ENCODE data around the gene DEDD2. TPM values are rescaled to one million over a fixed set of nuclear protein-coding genes. Genes with fewer than 3 reads are reported as not detected.

Gene DEDD2
- total and polyA plus RNA-seq, 4 donors, result 21.5 to 30.2 (median 25.9) TPM

DNA sequence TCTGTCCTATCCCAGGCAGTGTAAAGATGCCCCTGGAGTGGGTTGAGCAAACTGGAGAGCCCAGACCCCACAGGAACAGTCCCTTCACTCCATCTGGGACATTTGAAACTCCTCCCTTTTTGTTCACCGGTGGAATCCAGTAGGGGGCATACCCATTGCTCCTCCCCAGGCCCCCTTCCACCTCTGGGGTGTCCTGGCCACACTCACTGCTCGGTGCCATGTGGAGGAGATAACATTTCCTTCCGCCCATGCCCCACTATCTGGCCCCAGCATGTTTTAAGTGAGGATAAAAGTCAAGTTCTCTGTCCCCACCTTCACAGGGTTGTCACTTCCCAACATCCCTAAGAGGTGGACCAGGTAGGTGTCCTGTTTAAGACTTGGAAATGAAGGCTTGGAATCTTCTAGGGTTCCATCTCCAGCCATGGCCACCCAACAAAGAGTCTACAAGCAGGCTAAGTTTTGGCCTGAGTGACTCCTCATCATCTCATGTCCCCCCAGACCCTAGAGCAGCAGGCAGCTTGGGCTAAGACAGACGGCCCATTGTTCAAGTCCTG is 11.9 kb upstream of the DEDD2 start:
- peaks cover 13% of the 10 kb centered on the region for H3K4me1 ChIP-seq (ENCODE audit: control insufficient read depth, insufficient read depth, low read length)
- peaks cover 96% of the 10 kb centered on the region for H3K36me3 ChIP-seq (ENCODE audit: control insufficient read depth, insufficient read depth, low read length)
- no peak overlapping the region for H3K4me3 ChIP-seq (ENCODE audit: low read depth, low read length)
- H3K27me3 ChIP-seq (ENCODE audit: control insufficient read depth, insufficient read depth, low read length), result no peaks in the 10 kb centered on the region
- H3K9me3 ChIP-seq (ENCODE audit: control insufficient read depth, insufficient read depth, low read length), result no peaks in the 10 kb centered on the region
- no peak overlapping the region for H3K27ac ChIP-seq (ENCODE audit: low read depth, low read length)
- no peak for DNase-seq (ENCODE audit: low read depth in 4 of 6, low spot score in 6 of 6)
- WGBS (ENCODE audit: insufficient coverage), result 100% methylated on average over 1 of the region's 4 CpGs

DNA sequence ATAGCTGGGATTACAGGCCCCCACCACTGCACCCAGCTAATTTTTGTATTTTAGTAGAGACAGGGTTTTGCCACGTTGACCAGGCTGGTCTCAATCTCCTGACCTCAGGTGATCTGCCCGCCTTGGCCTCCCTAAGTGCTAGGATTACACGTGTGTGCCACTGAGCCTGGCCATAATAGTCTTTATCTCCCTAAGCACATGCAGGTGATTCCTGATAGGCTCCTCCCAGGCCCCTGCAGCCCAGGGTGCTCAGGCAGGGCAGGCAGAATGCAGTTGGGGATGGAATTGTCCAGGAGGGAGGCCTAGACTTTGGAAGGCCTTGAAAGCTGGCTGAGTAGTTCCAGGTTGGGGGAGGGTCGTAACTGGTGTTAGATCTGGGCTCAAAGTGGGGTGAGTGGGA is 11.2 kb upstream of the DEDD2 start:
- H3K36me3 ChIP-seq (ENCODE audit: control insufficient read depth, insufficient read depth, low read length), result peaks cover 94% of the 10 kb centered on the region
- no peaks in the 10 kb centered on the region for H3K9me3 ChIP-seq (ENCODE audit: control insufficient read depth, insufficient read depth, low read length)
- no peak for DNase-seq (ENCODE audit: low read depth in 4 of 6, low spot score in 6 of 6)
- no peaks in the 10 kb centered on the region for H3K27me3 ChIP-seq (ENCODE audit: control insufficient read depth, insufficient read depth, low read length)
- no peak overlapping the region for H3K27ac ChIP-seq (ENCODE audit: low read depth, low read length)
- H3K4me3 ChIP-seq (ENCODE audit: low read depth, low read length), result no peak overlapping the region
- H3K4me1 ChIP-seq (ENCODE audit: control insufficient read depth, insufficient read depth, low read length), result peaks cover 13% of the 10 kb centered on the region
- 88% methylated on average over 4 of the region's 4 CpGs for WGBS (ENCODE audit: insufficient coverage)

DNA sequence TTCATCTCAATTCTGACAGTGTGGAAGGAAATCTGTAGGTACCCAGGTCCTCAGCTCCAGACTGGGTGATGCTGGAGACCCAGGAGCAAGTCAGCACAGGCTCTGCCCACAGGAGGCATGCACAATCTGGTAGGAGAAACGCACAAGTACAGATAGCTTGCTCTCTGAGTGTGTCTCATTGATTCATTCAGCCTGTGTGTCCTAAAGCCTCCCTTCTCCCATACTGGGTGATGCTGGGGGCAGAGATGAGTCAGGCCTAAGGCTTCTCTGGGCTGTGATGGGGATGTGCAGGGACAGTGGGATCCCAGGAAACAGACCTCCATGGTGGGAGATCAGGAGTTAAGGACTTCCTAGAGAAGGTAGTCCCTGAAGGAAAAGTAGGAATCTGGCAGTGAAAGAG is 9.4 kb upstream of the DEDD2 start:
- Histone ChIP-seq H3K4me3 (ENCODE audit: low read depth, low read length) (no peak overlapping the region), H3K27me3 (ENCODE audit: control insufficient read depth, insufficient read depth, low read length) (no peaks in the 10 kb centered on the region), H3K27ac (ENCODE audit: low read depth, low read length) (no peak overlapping the region), H3K36me3 (ENCODE audit: control insufficient read depth, insufficient read depth, low read length) (peaks cover 77% of the 10 kb centered on the region), H3K4me1 (ENCODE audit: control insufficient read depth, insufficient read depth, low read length) (peaks cover 13% of the 10 kb centered on the region), H3K9me3 (ENCODE audit: control insufficient read depth, insufficient read depth, low read length) (no peaks in the 10 kb centered on the region)
- no peak for DNase-seq (ENCODE audit: low read depth in 4 of 6, low spot score in 6 of 6)
- 100% methylated on average over 1 of the region's 1 CpG for WGBS (ENCODE audit: insufficient coverage)

DNA sequence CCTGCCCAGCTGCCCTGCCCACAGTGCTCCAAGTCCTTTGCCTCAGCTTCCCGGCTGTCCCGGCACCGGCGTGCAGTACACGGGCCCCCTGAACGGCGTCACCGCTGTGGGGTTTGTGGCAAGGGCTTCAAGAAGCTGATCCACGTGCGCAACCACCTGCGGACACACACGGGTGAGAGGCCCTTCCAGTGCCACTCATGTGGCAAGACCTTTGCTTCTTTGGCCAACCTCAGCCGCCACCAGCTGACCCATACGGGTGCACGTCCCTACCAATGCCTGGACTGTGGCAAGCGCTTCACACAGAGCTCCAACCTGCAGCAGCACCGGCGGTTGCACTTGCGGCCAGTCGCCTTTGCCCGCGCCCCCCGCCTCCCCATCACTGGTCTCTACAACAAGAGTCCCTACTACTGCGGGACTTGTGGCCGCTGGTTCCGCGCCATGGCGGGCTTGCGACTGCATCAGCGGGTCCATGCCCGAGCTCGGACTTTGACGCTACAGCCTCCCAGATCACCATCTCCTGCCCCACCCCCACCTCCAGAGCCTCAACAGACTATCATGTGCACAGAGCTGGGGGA is 8.3 kb upstream of the DEDD2 start:
- no peak overlapping the region for H3K4me3 ChIP-seq (ENCODE audit: low read depth, low read length)
- WGBS (ENCODE audit: insufficient coverage), result 96% methylated on average over 33 of the region's 33 CpGs
- no peak overlapping the region for H3K27ac ChIP-seq (ENCODE audit: low read depth, low read length)
- DNase-seq (ENCODE audit: low read depth in 4 of 6, low spot score in 6 of 6), result no peak
- H3K4me1 ChIP-seq (ENCODE audit: control insufficient read depth, insufficient read depth, low read length), result peaks cover 18% of the 10 kb centered on the region
- H3K27me3 ChIP-seq (ENCODE audit: control insufficient read depth, insufficient read depth, low read length), result no peaks in the 10 kb centered on the region
- H3K9me3 ChIP-seq (ENCODE audit: control insufficient read depth, insufficient read depth, low read length), result no peaks in the 10 kb centered on the region
- H3K36me3 ChIP-seq (ENCODE audit: control insufficient read depth, insufficient read depth, low read length), result peaks cover 66% of the 10 kb centered on the region

DNA sequence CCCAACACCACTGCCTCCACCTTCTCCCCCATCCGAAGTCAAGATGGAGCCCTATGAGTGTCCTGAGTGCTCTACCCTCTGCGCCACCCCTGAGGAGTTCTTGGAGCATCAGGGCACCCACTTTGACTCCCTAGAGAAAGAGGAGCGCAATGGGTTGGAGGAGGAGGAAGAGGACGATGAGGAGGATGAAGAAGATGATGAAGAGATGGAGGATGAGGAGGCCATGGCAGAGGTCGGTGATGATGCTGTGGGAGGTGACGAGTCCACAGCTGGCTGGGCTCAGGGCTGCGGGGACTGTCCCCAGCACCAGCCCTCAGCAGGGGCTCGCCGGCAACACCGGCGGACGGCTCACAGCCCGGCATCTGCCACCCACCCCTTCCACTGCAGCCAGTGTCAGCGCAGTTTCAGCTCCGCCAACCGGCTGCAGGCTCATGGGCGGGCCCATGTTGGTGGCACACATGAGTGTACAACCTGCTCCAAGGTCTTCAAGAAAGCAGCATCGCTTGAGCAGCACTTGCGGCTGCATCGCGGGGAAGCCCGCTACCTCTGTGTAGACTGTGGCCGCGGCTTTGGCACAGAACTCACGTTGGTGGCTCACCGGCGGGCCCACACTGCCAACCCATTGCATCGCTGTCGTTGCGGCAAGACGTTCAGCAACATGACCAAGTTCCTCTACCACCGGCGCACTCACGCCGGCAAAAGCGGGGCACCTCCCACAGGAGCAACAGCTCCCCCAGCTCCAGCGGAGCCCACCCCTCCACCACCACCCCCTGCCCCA is 7.7 kb upstream of the DEDD2 start:
- Histone ChIP-seq H3K27me3 (ENCODE audit: control insufficient read depth, insufficient read depth, low read length) (no peaks in the 10 kb centered on the region), H3K36me3 (ENCODE audit: control insufficient read depth, insufficient read depth, low read length) (peaks cover 60% of the 10 kb centered on the region), H3K4me3 (ENCODE audit: low read depth, low read length) (no peak overlapping the region), H3K27ac (ENCODE audit: low read depth, low read length) (no peak overlapping the region), H3K4me1 (ENCODE audit: control insufficient read depth, insufficient read depth, low read length) (peaks cover 15% of the 10 kb centered on the region), H3K9me3 (ENCODE audit: control insufficient read depth, insufficient read depth, low read length) (no peaks in the 10 kb centered on the region)
- no peak for DNase-seq (ENCODE audit: low read depth in 4 of 6, low spot score in 6 of 6)
- 97% methylated on average over 35 of the region's 37 CpGs for WGBS (ENCODE audit: insufficient coverage)

DNA sequence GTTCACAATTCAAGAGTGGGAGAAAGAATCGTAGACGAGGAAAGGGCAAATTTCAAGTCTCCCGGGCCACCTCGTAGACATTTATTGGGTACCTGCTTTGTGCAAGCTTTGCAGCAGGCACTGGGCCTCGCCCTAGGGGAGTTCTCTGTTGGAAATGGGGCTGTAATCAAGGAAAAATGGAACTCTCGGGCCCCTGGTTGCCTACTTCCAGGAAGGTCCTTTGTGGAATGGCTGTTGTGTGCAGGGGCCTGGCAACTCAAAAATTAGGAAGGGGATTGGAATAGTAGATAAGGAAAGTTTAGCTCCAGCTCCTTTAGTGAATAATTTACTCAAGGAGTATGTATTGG is 3.2 kb upstream of the DEDD2 start:
- Histone ChIP-seq H3K4me3 (ENCODE audit: low read depth, low read length) (peak overlapping the region; percentile 90), H3K4me1 (ENCODE audit: control insufficient read depth, insufficient read depth, low read length) (peaks cover 38% of the 10 kb centered on the region), H3K27ac (ENCODE audit: low read depth, low read length) (peak overlapping the region; percentile 87), H3K36me3 (ENCODE audit: control insufficient read depth, insufficient read depth, low read length) (peaks cover 19% of the 10 kb centered on the region), H3K27me3 (ENCODE audit: control insufficient read depth, insufficient read depth, low read length) (no peaks in the 10 kb centered on the region), H3K9me3 (ENCODE audit: control insufficient read depth, insufficient read depth, low read length) (no peaks in the 10 kb centered on the region)
- no peak for DNase-seq (ENCODE audit: low read depth in 4 of 6, low spot score in 6 of 6)
- 1% methylated on average over 6 of the region's 6 CpGs for WGBS (ENCODE audit: insufficient coverage)

DNA sequence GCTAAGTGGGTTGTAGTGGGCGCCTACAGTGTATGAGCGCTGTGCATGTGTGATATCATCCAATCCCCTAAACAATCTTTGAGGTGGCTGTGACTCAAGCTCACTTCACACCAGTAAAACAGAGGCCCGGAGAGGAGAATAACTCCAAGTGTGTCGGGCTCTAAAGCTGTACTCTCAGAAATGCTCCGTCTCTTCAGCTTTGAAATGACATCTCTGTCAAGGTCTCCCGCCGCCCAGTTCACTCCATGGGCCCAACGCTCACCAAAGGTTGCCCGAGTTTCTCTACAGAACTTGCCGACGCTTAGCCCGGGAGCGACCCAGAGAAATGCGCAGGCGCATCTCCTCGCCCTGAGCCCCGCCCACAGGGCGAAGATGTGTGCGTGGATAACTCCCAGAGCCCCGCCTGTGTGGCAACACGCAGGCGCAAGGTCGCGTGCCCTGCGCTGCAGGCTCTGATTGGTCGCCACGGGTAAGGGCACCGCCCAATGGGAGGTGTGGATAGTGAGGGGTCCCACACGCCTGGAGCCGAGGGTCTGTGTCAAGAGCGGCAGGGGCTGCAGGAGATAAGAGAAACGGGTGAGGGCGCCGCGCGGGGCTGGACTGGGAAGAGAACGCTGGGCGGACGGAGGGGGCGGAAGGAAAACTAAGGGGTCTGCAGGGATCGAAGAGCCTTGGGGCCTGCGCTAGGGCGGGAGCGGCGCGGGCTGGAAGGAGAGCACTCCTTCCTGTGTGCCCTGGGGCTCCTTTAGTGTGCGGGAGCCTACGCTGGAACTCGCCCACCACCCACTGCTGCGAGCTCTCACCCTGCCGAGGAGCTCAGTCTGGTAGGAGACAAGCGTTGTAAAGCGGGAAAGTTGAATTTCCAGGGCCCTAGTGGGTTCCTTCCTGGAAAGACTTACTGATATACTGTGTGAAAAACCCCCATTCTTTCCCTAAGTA is 2.6 kb upstream of the DEDD2 start, which contains the start of gene ZNF526:
Gene ZNF526 (plus strand): TSS at position 501 of the 939 bp plus-strand sequence. CDS start 4,092 bp downstream, outside the sequence.
- under 1% methylated on average over 48 of the region's 53 CpGs for WGBS (ENCODE audit: insufficient coverage)
- peak within 1 kb of the TSS; percentile 87 for H3K27ac ChIP-seq (ENCODE audit: low read depth, low read length)
- H3K4me1 ChIP-seq (ENCODE audit: control insufficient read depth, insufficient read depth, low read length), result peaks cover 44% of the 10 kb centered on the region
- peak; percentile 92 to 99 (median 97) for DNase-seq (ENCODE audit: low read depth in 4 of 6, low spot score in 6 of 6)
- H3K4me3 ChIP-seq (ENCODE audit: low read depth, low read length), result peak within 1 kb of the TSS; percentile 90
- no peaks in the 10 kb centered on the region for H3K9me3 ChIP-seq (ENCODE audit: control insufficient read depth, insufficient read depth, low read length)
- H3K36me3 ChIP-seq (ENCODE audit: control insufficient read depth, insufficient read depth, low read length), result peaks cover 13% of the 10 kb centered on the region
- no peaks in the 10 kb centered on the region for H3K27me3 ChIP-seq (ENCODE audit: control insufficient read depth, insufficient read depth, low read length)

DNA sequence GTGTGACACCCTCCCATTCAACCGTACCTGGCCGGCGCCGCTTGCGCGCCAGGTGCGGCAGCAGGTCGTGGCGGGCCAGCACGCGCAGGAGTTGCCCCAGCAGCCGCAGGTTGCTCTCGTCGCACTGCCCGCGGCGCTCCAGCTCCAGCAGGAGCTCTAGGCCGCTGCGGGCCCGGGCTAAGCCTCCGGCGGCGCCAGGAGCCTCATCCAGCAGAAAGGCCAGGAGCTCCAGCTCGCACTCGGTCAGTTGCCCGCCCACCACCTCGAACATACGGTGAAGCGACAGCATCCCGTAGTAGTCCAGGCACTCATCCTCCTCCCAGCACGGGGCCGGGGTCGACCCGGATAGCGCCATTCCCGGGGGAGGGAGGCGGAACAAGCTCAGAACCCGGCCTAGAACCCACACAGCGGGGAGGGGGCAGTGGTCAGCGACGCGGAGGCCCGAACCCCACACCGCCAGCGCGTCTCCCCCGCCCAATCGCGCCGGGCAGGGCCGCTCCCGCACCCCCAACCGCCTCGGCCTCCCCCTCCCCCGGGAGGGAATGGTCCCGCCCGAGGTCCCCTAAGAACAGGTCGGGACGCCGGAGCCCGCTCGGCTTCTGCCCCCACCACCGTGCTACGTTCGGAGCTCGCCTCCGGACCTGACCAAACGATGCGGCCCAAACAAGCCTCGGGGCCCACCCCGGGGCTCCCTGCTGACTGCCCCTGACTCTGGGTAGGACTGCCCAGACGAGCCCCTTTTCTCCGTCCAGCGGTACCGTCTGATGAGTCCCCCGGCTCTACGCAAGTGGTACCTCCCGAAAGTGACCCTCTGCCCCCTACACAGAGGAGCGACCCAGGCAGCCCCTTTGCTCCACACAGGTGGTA is 591 bp downstream of the DEDD2 start:
- Histone ChIP-seq H3K9me3 (ENCODE audit: control insufficient read depth, insufficient read depth, low read length) (no peaks in the 10 kb centered on the region), H3K27ac (ENCODE audit: low read depth, low read length) (peak overlapping the region; percentile 83), H3K4me3 (ENCODE audit: low read depth, low read length) (peak overlapping the region; percentile 85), H3K27me3 (ENCODE audit: control insufficient read depth, insufficient read depth, low read length) (no peaks in the 10 kb centered on the region), H3K4me1 (ENCODE audit: control insufficient read depth, insufficient read depth, low read length) (peaks cover 44% of the 10 kb centered on the region), H3K36me3 (ENCODE audit: control insufficient read depth, insufficient read depth, low read length) (peaks cover 18% of the 10 kb centered on the region)
- DNase-seq (ENCODE audit: low read depth in 4 of 6, low spot score in 6 of 6), result peak in 4 of 6 donors; percentile 4 to 71 (median 30)
- under 1% methylated on average over 79 of the region's 79 CpGs for WGBS (ENCODE audit: insufficient coverage)

All from spinal cord (tissue), 10 donors.